Stimulated activated CD8-positive, alpha-beta memory T cell treated with anti-CD3 and anti-CD28 coated beads, Interleukin-2, amount 100 ng/mL, for 48 hours (primary cell): Measurements from ENCODE around the gene ABCC4.

ENCODE experiments used
- DNase-seq, 2 donors: peaks; one replicate each; pipeline ENCODE4 v3.0.0-alpha.2; 2020; ENCODE audit warnings: low read depth in 2 of 2

ABCC4 gene

GRCh38 chr13:95233026-95233635 is 68.1 kb downstream of the ABCC4 start:
- no peak for DNase-seq

- no peak for DNase-seq
These were observed 69.9 kb downstream of the ABCC4 start for GRCh38 chr13:95231393-95231792.

- DNase-seq = no peak
These were observed 71.4 kb downstream of the ABCC4 start for GRCh38 chr13:95229855-95230254.

- DNase-seq = no peak
These were observed 73.1 kb downstream of the ABCC4 start for GRCh38 chr13:95228130-95228529.

- no peak for DNase-seq
These were observed 74.1 kb downstream of the ABCC4 start for GRCh38 chr13:95226932-95227695.

DNA sequence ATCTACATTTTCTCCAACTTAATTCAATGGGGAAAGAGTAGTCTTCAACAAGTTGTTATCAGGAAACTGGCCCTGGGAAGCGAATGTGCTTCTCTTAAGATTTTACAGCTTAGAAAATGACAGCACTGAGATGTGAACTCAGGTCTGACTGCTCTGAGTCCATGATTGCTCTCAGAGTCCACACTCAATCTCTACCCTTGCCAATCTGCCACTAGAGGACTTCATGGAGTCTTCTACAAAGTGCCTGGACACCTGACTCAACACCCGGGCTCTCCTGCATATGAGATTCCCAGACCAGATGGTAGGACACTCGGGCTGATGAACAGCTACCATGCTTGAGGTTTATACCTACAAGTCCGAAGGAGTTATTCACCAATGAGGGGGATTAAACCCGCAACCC is 74.8 kb downstream of the ABCC4 start:
- DNase-seq = no peak

DNA sequence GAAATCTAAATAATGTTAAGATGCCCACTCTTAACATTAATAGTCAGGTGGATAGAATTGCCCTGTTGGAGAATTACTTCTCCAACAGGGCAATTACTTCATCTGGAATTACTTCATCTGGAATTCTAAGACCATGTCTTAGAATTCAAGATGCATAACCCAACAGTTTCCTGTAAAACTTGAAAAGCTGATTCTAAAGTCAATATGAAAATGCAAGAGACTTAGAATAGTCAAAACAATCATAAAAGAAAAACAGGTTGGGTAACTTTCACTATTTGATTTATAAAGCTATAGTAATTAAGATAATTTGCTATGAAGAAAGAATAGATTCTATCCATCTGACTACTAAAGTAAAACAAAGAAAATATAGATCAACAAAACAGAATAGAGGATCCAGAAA is 75.2 kb downstream of the ABCC4 start:
- no peak for DNase-seq

GRCh38 chr13:95224064-95224463 is 77.2 kb downstream of the ABCC4 start:
- DNase-seq = no peak

DNA sequence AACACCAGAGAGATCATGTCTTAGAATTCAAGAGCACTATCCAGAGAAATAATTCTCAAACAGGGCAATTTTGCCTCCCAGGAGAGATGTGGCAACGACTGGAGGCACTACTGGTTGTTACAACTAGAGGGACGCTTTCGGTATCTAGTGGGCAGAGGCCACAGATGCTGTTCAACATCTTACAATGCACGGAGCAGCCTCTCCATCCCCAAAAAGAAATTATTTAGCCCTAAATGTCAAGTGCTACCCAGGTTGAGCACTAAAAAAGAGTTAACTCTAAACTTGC is 78.6 kb downstream of the ABCC4 start:
- DNase-seq = no peak

GRCh38 chr13:95221971-95222732 is 79.1 kb downstream of the ABCC4 start:
- DNase-seq = no peak

DNA sequence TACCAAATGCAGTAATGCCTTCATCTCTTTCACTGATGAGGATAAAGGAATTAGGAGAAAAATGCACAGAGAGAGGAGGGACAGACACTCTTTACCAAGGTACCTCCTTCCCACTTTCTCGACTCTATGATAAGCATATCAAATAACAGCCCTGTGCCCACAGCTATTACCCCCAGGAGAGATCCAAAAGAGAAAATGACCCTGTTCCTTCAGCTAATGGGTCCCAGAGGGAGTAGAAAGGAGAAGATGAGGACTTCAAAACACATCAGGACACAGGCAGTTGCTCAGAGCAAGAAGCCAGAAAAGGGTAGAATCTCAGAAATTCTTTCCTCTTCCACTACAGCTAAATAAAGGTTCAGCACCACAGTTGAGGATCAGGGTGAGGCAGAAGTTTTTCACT is 80.6 kb downstream of the ABCC4 start:
- no peak for DNase-seq

- DNase-seq = no peak
These were observed 83.1 kb downstream of the ABCC4 start for GRCh38 chr13:95217920-95218830.

DNA sequence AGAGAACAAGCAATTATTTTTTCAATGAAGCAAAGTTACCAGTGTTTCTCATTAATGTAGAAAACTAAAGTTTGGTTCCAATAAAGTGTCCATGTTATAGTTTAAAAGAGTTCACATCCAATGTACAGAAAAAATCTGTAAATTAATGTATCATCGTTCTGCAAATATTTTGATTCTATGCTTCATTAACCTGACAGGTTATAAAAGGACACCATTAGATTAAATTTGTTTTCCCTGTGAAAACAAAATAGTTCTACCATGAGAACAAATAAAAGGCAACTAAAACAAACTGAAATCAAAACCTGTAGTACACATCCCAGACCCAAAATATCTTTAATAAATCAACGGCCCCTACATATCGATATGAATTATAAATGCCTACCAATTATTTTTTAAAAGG is 85.1 kb downstream of the ABCC4 start:
- DNase-seq = no peak

- no peak for DNase-seq
These were observed 88.0 kb downstream of the ABCC4 start for GRCh38 chr13:95212983-95213850.

DNA sequence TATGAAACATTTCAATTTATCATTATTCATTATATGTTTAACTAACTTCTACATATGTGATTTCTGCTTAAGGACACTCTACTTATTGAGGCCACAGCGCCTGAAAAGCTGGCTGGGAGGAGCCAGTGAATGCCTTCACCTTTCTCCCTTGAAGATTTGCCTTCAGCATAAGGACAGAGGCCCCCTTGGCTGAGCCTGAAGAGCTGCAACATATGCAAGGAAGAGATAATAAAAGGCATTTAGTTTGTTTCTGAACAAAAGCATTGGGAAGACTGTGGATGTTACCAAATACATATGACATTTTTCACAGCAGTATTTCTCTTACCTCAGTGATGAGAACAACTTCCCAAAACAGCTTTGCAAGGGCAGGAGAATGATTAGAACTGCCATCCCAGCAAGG is 92.1 kb downstream of the ABCC4 start:
- DNase-seq = no peak

DNA sequence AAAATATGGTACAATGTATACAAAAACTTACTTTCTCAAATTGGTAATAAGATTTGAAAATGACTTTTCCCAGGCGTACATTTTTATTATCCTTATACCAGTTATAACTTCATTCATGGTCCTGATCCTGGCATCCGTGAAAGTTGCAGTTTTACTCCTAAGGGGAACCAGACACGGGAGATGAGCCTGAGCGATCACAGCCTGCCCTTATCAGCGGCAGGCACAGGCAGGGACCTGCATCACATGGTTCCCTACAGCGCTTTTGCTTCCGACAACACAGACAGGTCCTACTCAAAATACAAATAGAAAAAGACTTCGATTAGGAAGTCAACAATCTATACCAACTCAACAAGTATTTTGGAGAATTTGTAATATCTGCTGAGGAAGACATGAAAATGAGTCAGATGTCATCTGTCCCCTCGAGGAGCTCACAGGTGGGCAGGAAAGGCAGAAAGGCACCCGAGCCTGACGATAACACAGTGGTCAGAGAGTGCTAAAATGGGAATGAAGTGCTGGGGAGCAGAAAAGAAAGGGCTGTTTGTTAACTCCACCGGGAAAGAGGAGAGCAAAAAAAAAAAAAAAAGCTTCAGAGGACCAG is 93.4 kb downstream of the ABCC4 start:
- DNase-seq = no peak

GRCh38 chr13:95206116-95206515 is 95.1 kb downstream of the ABCC4 start:
- no peak for DNase-seq

GRCh38 chr13:95204231-95204765 is 97.0 kb downstream of the ABCC4 start:
- DNase-seq = no peak

DNA sequence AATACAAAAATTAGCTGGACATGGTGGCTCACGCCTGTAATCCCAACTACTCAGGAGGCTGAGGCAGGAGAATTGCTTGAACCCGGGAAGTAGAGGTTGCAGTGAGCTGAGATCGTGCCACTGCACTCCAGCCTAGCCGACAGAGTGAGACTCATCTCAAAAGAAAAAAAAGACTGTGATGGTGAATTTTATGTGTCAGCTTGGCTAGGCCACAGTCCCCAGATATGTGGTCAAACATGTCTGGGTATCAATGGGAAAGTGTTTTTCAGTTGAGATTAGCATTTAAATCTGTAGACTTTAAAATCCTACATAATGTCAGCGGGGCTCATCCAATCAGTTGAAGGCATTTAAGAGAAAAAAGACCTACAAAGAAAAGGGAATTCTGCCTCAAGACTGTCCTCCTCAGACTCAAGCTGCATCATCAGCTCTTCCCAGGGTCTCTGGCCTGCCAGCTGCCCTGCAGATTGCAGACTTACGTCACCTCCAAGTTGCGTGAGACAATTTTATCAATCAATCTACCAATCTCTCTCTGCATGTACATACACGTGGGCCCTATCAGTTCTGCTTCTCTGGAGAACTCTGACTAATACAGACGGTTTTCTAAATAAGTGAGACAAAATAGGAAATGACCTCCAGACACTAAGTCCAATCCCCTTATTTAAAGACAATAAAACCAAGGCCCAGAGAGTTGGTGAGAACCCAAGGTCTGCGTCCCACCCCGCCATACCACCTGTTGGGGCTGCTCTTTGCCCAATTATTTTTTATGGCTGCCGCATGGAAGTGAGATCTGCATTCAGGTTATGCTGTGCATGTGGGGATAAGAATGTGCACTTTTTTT is 99.2 kb downstream of the ABCC4 start:
- DNase-seq = no peak
